OCI-LY7 (cell line): ENCODE measurements around the gene PIK3R4. TPM values are rescaled to one million over a fixed set of nuclear protein-coding genes. Genes with fewer than 3 reads are reported as not detected.

Source experiments
- BruUV-seq: library from RNA; stranded (reverse); fragments of 400-500 nt; replicated peaks from 2 replicates; lab custom pipeline; 2021; lab: Mats Ljungman, UMichigan
- CTCF ChIA-PET: fragments of 300-600 bp; sonication (Branson Sonifier 250); formaldehyde crosslinking; loops from one replicate; lab custom pipeline; 2022; ENCODE audit warnings: antibody characterized with exemption; ENCODE audit not compliant: unreplicated experiment; lab: Charles Lee
- POLR2A ChIA-PET: fragments of 300-600 bp; sonication (Branson Sonifier 250); formaldehyde crosslinking; loops from one replicate; lab custom pipeline; 2022; ENCODE audit warnings: antibody characterized with exemption; lab: Charles Lee
- DNase-seq: peaks from one replicate; pipeline ENCODE4 v3.0.0-alpha.2; 2015; ENCODE audit warnings: low spot score
- H2AFZ ChIP-seq: fragments of 200-600 bp; sonication (generic), shearing (Covaris generic); 2 replicates; pipeline ENCODE4 v1.6.1; 2014; ENCODE audit warnings: mild to moderate bottlenecking, antibody characterized with exemption, low read length, moderate library complexity
- H3K27ac ChIP-seq: fragments of 200-600 bp; sonication (generic); 2 replicates; pipeline ENCODE4 v1.5.1; 2014; ENCODE audit warnings: mixed run types, low read depth, mild to moderate bottlenecking, moderate library complexity, low read length, inconsistent platforms; ENCODE audit not compliant: poor library complexity, severe bottlenecking
- H3K36me3 ChIP-seq: fragments of 200-600 bp; sonication (generic); 2 replicates; pipeline ENCODE4 v1.6.1; 2014; ENCODE audit warnings: mild to moderate bottlenecking, antibody characterized with exemption, low read length, moderate library complexity, mixed read lengths; ENCODE audit not compliant: insufficient read depth
- H3K4me1 ChIP-seq: fragments of 200-600 bp; sonication (generic); 2 replicates; pipeline ENCODE4 v1.5.1; 2014; ENCODE audit warnings: mild to moderate bottlenecking, low read length; ENCODE audit not compliant: insufficient read depth, poor library complexity, severe bottlenecking
- H3K4me2 ChIP-seq: fragments of 200-600 bp; sonication (generic); 2 replicates; pipeline ENCODE4 v1.6.1; 2014; ENCODE audit warnings: mild to moderate bottlenecking, low read length
- H3K4me3 ChIP-seq: fragments of 200-600 bp; sonication (generic); 2 replicates; pipeline ENCODE4 v1.5.1; 2014; ENCODE audit warnings: mild to moderate bottlenecking, low read depth, low read length; ENCODE audit not compliant: poor library complexity, severe bottlenecking
- H3K79me2 ChIP-seq: fragments of 200-600 bp; sonication (generic); 2 replicates; pipeline ENCODE4 v1.6.1; 2016; ENCODE audit warnings: low read depth, mild to moderate bottlenecking, low read length, moderate library complexity, mixed read lengths; ENCODE audit not compliant: insufficient read depth
- H3K9me2 ChIP-seq: fragments of 200-600 bp; sonication (generic); 2 replicates; pipeline ENCODE4 v1.6.1; 2016; ENCODE audit warnings: mild to moderate bottlenecking, low read length, mixed read lengths; ENCODE audit not compliant: insufficient read depth
- H3K9me3 ChIP-seq: fragments of 200-600 bp; sonication (generic); 2 replicates; pipeline ENCODE4 v1.6.1; 2014; ENCODE audit warnings: mild to moderate bottlenecking, mixed run types, low read length, mixed read lengths
- H4K20me1 ChIP-seq: fragments of 200-600 bp; sonication (generic); 2 replicates; pipeline ENCODE4 v1.6.1; 2014; ENCODE audit warnings: mild to moderate bottlenecking, antibody characterized with exemption, low read length, moderate library complexity, mixed read lengths; ENCODE audit not compliant: insufficient read depth
- EZH2phosphoT487 ChIP-seq: fragments of 200-600 bp; sonication (generic); IDR thresholded peaks from 2 replicates; pipeline ENCODE4 v1.6.1; 2018; ENCODE audit warnings: low read depth, borderline replicate concordance, mild to moderate bottlenecking, mixed run types, antibody characterized with exemption, low read length, moderate library complexity, mixed read lengths
- intact Hi-C: fragments of 100-400 bp; cut with micrococcal nuclease; formaldehyde crosslinking; loops from one replicate; pipeline ENCODE4 v1.10.0; 2022; ENCODE audit not compliant: unreplicated experiment
- total RNA-seq, 2 experiments: library from RNA; depleted of rRNA in 1 of 2; stranded (reverse); fragments of >200 nt in 1 of 2; shearing (Covaris generic) in 1 of 2; gene quantifications; 2 replicates each; pipeline ENCODE4 v1.2.3, GENCODE V29; 2014 to 2022
- TF ChIP-seq, protein P1 (sequence below): fragments of 200-600 bp; sonication (generic); conservative IDR thresholded peaks from 2 replicates; pipeline ENCODE4 v1.5.1; 2014; ENCODE audit warnings: mild to moderate bottlenecking, antibody characterized with exemption, low read length, moderate library complexity, mixed read lengths

Gene PIK3R4
- total RNA-seq, 2 experiments from 2014 or later: 28.7 to 30.3 TPM

DNA sequence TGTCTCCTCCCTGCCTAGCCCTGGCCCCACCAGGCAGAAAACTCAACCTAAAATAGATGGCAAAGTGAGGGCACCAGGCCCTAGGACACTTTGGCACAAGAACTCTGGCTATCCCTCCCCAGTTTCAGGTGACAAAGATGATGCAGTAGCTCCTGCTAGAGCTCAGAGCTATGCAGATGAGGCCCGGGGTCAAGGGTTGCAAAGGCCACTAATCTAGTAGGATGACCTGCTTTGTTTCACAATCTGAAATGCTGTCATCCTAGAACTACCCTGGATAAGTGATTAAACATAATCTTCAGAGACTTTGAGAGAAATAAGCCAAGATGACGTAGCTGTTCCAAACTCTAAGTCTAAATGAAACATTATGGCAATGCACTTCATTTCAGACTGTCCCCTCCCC is 24.0 kb upstream of the PIK3R4 start:
- ChIA-PET CTCF (no interaction called here), POLR2A (interaction anchor here (0.9 to 1.0 kb wide), 2 partner anchors 22 to 31 kb away, joined by 3 to 5 read pairs; no protein-coding TSS in a partner anchor)
- BruUV-seq: no TSS peak

DNA sequence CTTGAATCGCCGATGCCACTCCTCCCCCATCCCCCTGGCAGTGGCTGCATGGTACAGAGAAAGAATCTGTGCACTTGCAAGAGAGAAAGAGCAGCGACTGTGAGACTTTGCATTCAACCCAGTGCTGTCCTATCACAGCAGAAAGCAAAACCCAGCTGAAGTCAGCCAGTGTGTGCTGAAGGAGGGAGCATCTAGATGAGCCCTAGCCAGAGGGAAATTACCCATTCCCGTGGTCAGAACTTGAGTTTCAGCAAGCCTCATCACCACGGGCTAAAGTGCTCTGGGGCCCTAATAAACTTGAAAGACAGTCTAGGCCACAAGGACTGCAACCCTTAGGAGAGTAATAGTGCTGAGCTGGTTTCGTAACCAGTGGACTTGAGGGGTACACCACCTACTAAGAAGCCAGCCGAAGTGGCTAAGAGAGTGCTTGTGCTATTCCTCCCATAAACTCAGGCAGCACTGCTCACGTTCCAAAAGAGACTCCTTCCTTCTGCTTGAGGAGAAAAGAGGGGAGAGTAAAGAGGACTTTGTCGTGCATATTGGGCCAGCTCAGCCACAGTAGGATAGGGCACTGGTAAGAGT is 15.2 kb upstream of the PIK3R4 start:
- Histone ChIP-seq H3K4me3 (no peak overlapping the region), H3K4me1 (no peaks in the 10 kb centered on the region), H2AFZ (no peak overlapping the region), H3K36me3 (no peaks in the 10 kb centered on the region), H4K20me1 (no peaks in the 10 kb centered on the region), H3K27ac (no peak overlapping the region), H3K9me2 (no peaks in the 10 kb centered on the region), H3K79me2 (no peaks in the 10 kb centered on the region), H3K4me2 (no peak overlapping the region), H3K9me3 (no peaks in the 10 kb centered on the region)
- ChIA-PET POLR2A (interaction anchor here (0.8 kb wide), 1 partner anchor 277 kb away, joined by 4 read pairs; no protein-coding TSS in a partner anchor), CTCF (no interaction called here)
- TF ChIP-seq, protein P1, sequence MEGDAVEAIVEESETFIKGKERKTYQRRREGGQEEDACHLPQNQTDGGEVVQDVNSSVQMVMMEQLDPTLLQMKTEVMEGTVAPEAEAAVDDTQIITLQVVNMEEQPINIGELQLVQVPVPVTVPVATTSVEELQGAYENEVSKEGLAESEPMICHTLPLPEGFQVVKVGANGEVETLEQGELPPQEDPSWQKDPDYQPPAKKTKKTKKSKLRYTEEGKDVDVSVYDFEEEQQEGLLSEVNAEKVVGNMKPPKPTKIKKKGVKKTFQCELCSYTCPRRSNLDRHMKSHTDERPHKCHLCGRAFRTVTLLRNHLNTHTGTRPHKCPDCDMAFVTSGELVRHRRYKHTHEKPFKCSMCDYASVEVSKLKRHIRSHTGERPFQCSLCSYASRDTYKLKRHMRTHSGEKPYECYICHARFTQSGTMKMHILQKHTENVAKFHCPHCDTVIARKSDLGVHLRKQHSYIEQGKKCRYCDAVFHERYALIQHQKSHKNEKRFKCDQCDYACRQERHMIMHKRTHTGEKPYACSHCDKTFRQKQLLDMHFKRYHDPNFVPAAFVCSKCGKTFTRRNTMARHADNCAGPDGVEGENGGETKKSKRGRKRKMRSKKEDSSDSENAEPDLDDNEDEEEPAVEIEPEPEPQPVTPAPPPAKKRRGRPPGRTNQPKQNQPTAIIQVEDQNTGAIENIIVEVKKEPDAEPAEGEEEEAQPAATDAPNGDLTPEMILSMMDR: no peak
- TF ChIP-seq EZH2phosphoT487: no peak
- BruUV-seq: no TSS peak
- intact Hi-C loops: no loop called here
- DNase-seq: no peak

More for the DNA sequence above, 24.0 kb upstream of the PIK3R4 start:
- Histone ChIP-seq H3K4me1 (no peaks in the 10 kb centered on the region), H3K4me3 (no peak overlapping the region), H3K27ac (no peak overlapping the region), H3K4me2 (no peak overlapping the region), H3K79me2 (no peaks in the 10 kb centered on the region), H4K20me1 (no peaks in the 10 kb centered on the region), H2AFZ (no peak overlapping the region), H3K9me2 (no peaks in the 10 kb centered on the region), H3K9me3 (no peaks in the 10 kb centered on the region), H3K36me3 (no peaks in the 10 kb centered on the region)
- intact Hi-C loops: no loop called here
- no peak for DNase-seq
- TF ChIP-seq, protein P1: no peak

DNA sequence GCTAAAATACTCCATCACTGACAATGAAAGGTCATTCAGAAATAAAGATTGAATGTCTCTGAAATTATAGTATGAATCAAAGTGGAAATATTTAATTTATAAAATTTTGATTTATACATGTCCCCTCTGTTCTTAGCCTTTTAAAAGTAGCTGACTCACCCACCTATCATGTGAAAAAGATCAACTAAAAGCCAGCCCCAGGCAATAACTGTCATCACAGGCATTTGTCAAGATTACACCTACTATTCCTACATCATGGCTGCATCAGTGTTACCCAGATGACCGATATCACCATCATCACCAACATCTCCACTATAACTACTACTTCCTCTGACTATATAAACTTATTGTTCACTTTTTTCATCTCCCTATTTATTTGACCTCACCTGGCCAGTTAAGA is 14.3 kb upstream of the PIK3R4 start:
- Histone ChIP-seq H2AFZ (no peak overlapping the region), H3K4me1 (no peaks in the 10 kb centered on the region), H3K4me3 (no peak overlapping the region), H3K9me2 (no peaks in the 10 kb centered on the region), H3K4me2 (no peak overlapping the region), H3K27ac (no peak overlapping the region), H4K20me1 (no peaks in the 10 kb centered on the region), H3K9me3 (no peaks in the 10 kb centered on the region), H3K36me3 (no peaks in the 10 kb centered on the region), H3K79me2 (no peaks in the 10 kb centered on the region)
- intact Hi-C loops: no loop called here
- POLR2A ChIA-PET: interaction anchor here (0.7 kb wide), 1 partner anchor 187 kb away, joined by 3 read pairs; no protein-coding TSS in a partner anchor
- no TSS peak for BruUV-seq
- TF ChIP-seq EZH2phosphoT487: no peak
- TF ChIP-seq, protein P1: no peak
- DNase-seq: no peak
- CTCF ChIA-PET: interaction anchor here (1.0 kb wide), 1 partner anchor 132 kb away, joined by 3 read pairs; no protein-coding TSS in a partner anchor
